GM12873 (cell line): ENCODE measurements around the gene PRR7.

Source experiments
- CTCF ChIP-seq: IDR thresholded peaks from 2 replicates; pipeline ENCODE4 v1.5.1; 2012; ENCODE audit warnings: low read depth, mild to moderate bottlenecking, moderate library complexity, low read length, control low read depth; ENCODE audit not compliant: insufficient read depth; ENCODE audit errors: missing control alignments

The PRR7 gene

GRCh38 chr5:177473443-177474001 is 26.9 kb downstream of the PRR7 start, which contains the start of gene DBN1:
Gene DBN1 (minus strand): TSS chr5:177473634. CDS start chr5:177473521, 113 bp downstream.
- TF ChIP-seq CTCF, result no peak

GRCh38 chr5:177474002-177474476 is 27.4 kb downstream of the PRR7 start:
- TF ChIP-seq CTCF, result no peak

- TF ChIP-seq CTCF, result no peak
Measured at GRCh38 chr5:177474846-177475562, 28.4 kb downstream of the PRR7 start.

GRCh38 chr5:177475563-177476427 is 29.2 kb downstream of the PRR7 start:
- no peak for TF ChIP-seq CTCF

- TF ChIP-seq CTCF, result no peak
Measured at GRCh38 chr5:177476531-177477233, 30.1 kb downstream of the PRR7 start.

GRCh38 chr5:177477701-177478477 is 31.3 kb downstream of the PRR7 start:
- TF ChIP-seq CTCF, result no peak
